Activated naive CD4-positive, alpha-beta T cell treated with anti-CD3 and anti-CD28 coated beads for 36 hours (primary cell): ENCODE data around the gene ID3. TPM values are rescaled to one million over a fixed set of nuclear protein-coding genes. Genes with fewer than 3 reads are reported as not detected.
A peak's percentile ranks its signal among the peaks of the same experiment; 100 is the strongest.

Experiments used
- CTCF ChIA-PET: fragments of 350-600 bp; sonication (Branson Sonifier 250); formaldehyde crosslinking; loops from one replicate; lab custom pipeline; 2021; ENCODE audit warnings: antibody characterized with exemption; lab: Charles Lee
- DNase-seq: peaks from one replicate; pipeline ENCODE4 v3.0.0-alpha.2; 2020
- H3K27ac Mint-ChIP-seq: one replicate; pipeline ENCODE4 v1.8.0; 2021; ENCODE audit warnings: mild to moderate bottlenecking, mixed read lengths
- H3K27me3 Mint-ChIP-seq: one replicate; pipeline ENCODE4 v1.8.0; 2021; ENCODE audit warnings: low read depth, mixed read lengths
- H3K36me3 Mint-ChIP-seq: one replicate; pipeline ENCODE4 v1.8.0; 2021; ENCODE audit warnings: low read depth, mixed read lengths
- H3K4me1 Mint-ChIP-seq: one replicate; pipeline ENCODE4 v1.8.0; 2021; ENCODE audit warnings: low read depth, mixed read lengths
- H3K4me3 Mint-ChIP-seq: one replicate; pipeline ENCODE4 v1.8.0; 2021; ENCODE audit warnings: mild to moderate bottlenecking, moderate library complexity, mixed read lengths
- H3K9me3 Mint-ChIP-seq: one replicate; pipeline ENCODE4 v1.8.0; 2021; ENCODE audit warnings: mixed read lengths
- intact Hi-C: fragments of 100-400 bp; cut with micrococcal nuclease; formaldehyde crosslinking; loops from one replicate; pipeline ENCODE4 v1.15.1; 2023
- total RNA-seq, 2 experiments: library from RNA; stranded (reverse); gene quantifications; one replicate each; pipeline ENCODE4 v1.2.3, GENCODE V29; 2021

The ID3 gene
- total RNA-seq, 2 experiments from 2014 or later, result 69.5 to 74.6 TPM

DNA sequence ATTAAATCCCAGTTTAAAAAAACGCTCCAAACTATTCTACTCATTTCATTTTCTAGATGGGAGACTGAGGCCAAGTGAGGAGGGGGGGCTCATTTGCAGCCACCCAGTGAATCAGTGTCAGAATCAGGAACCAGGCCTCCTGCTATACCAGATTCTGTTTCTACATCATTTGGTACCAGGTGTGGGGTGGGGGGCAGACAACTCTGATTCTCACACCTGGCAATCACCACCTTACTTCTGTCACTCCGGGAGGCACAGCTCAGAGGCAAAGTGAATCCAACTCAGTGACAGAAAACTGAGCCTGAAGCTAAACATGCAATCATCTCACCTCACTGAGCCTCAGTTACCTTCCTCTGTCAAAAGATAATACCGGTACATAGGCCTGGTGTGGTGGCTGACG is 23.5 kb upstream of the ID3 start:
- no peak for DNase-seq
- intact Hi-C loops, result no loop called here
- Mint-ChIP-seq H3K4me3 (no peak overlapping the region), H3K27me3 (no peaks in the 10 kb centered on the region), H3K36me3 (no peaks in the 10 kb centered on the region), H3K27ac (no peak overlapping the region), H3K4me1 (peaks cover 25% of the 10 kb centered on the region), H3K9me3 (no peaks in the 10 kb centered on the region)
- CTCF ChIA-PET, result interaction anchor here (0.7 kb wide), 1 partner anchor 32 kb away, joined by 3 read pairs; no protein-coding TSS in a partner anchor

DNA sequence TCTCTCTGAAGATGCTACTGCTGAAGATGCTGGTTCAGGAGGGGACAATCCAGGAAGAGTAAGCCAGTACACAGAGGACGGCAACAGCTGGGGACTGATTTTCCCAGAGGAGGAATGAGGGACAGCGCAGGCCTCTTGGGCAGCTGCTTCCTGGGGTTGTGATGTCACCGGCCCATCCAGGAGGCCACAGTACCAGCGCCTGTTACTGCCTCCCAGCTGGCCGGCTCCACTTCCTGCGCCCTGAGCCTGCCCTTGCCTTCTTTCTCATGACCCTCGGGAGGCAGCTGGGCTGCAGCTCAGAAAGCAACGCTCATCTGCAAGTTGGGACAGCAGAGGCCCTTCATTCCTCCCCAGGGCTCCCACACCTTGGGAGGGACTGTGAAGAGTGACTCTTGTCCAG is 21.9 kb upstream of the ID3 start:
- H3K36me3 Mint-ChIP-seq, result no peaks in the 10 kb centered on the region
- intact Hi-C loops, result no loop called here
- H3K27ac Mint-ChIP-seq, result no peak overlapping the region
- no peak overlapping the region for H3K4me3 Mint-ChIP-seq
- H3K4me1 Mint-ChIP-seq, result peaks cover 36% of the 10 kb centered on the region
- no peak for DNase-seq
- CTCF ChIA-PET, result interaction anchor here (1.1 to 1.7 kb wide), 3 partner anchors 15 to 56 kb away, joined by 4 to 6 read pairs (median 5); no protein-coding TSS in a partner anchor
- H3K9me3 Mint-ChIP-seq, result no peaks in the 10 kb centered on the region
- H3K27me3 Mint-ChIP-seq, result no peaks in the 10 kb centered on the region

DNA sequence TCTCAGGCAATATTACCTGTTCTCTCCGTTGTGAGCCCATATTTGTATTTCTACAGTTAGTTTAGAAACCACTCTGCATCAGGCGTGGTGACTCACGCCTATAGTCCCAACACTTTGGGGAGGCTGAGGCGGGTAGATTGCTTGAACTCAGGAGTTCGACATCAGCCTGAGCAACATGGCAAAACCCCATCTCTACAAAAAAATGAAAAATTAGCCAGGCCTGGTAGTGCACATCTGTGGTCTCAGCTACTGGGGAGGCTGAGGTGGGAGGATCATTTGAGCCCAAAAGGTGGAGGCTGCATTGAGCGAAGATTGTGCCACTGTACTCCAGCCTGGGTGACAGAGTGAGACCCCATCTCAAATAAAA is 19.7 kb upstream of the ID3 start:
- H3K4me3 Mint-ChIP-seq, result no peak overlapping the region
- H3K9me3 Mint-ChIP-seq, result no peaks in the 10 kb centered on the region
- intact Hi-C loops, result no loop called here
- CTCF ChIA-PET, result interaction anchor here (0.6 to 1.5 kb wide), 2 partner anchors 10 to 24 kb away, joined by 3 to 4 read pairs; no protein-coding TSS in a partner anchor
- H3K4me1 Mint-ChIP-seq, result peaks cover 29% of the 10 kb centered on the region
- DNase-seq, result peak; percentile 54
- no peaks in the 10 kb centered on the region for H3K27me3 Mint-ChIP-seq
- H3K36me3 Mint-ChIP-seq, result no peaks in the 10 kb centered on the region
- H3K27ac Mint-ChIP-seq, result no peak overlapping the region

DNA sequence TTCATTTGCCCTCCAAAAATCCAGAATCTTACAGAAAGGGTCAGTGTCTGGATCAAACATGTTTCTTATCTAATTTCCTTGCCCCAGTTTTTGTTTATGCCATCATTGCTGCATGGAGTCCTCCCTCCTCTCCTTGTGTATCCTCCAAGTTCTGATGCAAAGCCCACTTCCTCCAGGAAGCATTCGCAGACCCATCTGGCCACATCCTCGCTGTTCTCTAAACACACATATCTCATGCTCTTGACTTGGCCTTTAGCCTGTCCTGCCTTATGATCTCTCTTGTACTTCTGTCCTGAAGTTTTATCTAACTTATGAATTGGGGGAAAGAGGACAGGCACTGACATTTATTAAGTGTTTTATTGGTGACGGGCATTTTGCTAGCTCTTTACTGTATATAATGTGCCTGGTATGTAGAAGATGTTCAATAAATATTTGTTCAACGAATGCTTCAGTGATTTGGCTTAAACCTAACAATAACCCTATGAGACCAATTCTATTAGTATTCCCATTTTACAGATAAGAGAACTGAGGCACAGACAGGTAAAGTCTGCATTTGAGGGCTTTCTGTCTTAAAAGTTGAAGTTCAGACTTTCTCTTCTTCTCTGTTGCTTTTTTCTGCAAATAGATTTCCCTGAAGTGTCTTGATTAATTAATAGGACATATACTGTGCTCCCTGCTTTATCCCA is 19.2 kb upstream of the ID3 start:
- peaks cover 29% of the 10 kb centered on the region for H3K4me1 Mint-ChIP-seq
- intact Hi-C loops, result no loop called here
- no peaks in the 10 kb centered on the region for H3K9me3 Mint-ChIP-seq
- peak overlapping the region; percentile 36 for H3K27ac Mint-ChIP-seq
- H3K27me3 Mint-ChIP-seq, result no peaks in the 10 kb centered on the region
- H3K4me3 Mint-ChIP-seq, result peak overlapping the region; percentile 10
- no peaks in the 10 kb centered on the region for H3K36me3 Mint-ChIP-seq
- DNase-seq, result no peak
- CTCF ChIA-PET, result interaction anchor here (1.5 to 2.6 kb wide), 3 partner anchors 23 to 59 kb away, joined by 4 to 14 read pairs (median 12); no protein-coding TSS in a partner anchor

DNA sequence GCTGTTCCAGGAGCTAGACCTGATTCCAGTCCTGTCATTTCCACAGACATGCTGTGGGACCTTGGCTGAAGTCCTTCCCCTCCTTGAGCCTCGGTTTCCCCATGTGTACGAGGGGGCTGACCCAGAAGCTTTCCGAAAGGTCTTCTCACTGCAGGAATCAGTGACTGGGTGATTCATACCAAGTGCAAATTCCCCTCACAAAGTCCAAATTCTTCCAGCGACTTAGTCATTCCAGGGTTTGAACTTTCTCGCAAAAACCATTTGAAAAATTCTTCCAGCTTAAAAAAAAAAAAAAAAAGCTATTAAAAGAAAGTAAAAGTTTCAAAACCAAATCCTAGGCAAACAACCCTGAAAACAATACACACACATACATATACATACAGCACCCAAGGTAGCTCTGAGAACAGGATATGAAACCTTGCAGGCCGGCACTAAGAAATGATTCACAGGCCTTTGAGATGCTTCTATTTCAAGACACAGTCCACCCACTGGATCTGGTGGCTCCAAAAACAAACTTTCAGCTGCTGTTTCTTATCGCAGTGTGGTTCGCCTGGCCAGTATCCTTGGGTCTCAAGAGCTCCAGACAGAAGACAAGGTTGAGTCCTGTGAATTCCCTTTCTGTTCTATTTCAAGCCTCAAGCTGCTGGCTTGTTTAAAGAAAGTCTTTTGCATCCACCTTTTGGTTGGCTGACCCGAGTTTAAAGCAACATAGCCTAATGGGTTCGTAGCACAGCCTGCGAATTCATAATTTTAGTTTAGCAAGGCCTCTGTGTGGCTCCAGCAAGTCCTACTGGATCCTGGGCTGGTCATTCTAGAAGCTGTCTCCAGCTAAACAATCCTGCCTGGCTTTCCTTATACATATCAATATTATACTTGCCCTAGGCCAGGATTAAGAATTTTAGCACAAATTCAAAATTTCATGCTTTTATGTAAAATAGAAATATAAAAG is 18.0 kb upstream of the ID3 start:
- Mint-ChIP-seq H3K27me3 (no peaks in the 10 kb centered on the region), H3K4me3 (peak overlapping the region; percentile 32), H3K9me3 (no peaks in the 10 kb centered on the region), H3K27ac (peak overlapping the region; percentile 78), H3K4me1 (peaks cover 29% of the 10 kb centered on the region), H3K36me3 (no peaks in the 10 kb centered on the region)
- CTCF ChIA-PET, result interaction anchor here (0.6 to 2.6 kb wide), 15 partner anchors 9 to 80 kb away, joined by 3 to 14 read pairs (median 5); partner anchors contain the start of gene ID3
- peak; percentile 77 for DNase-seq
- intact Hi-C loops, result loop anchor here (1.0 kb wide), 3 partner anchors 14 to 36 kb away; partner anchors contain the start of gene ID3

DNA sequence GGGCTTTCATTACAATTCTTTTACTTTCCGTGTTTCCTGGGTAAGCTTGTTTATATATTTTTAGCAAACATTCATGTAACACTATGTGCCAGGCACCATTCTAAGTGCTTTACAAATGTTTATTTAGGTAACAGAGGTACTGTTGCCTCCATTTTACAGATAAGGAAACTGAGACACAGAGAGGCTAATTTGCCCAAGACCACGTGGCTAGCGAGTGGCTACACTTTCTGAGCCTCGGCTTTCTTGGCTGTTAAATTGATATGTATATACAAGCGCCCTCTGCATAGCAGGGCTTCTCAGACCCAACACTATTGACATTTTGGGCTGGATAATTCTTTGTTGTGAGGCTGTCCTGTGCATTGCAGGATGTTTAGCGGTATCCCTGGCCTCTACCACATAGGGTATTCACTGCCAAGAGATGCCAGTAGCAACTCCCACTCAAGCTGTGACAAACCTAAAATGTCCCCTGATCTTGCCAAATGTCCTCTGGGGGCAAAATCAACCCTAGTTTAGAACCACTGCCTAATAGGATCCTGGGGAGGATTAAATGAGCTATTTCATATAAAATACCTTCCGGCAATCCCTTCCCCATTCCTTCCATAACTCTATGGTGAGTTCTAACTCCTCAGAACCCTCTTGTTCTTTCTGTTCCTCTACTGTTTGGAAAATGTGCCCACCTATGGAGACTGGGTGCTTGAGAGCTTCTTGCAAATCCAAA is 17.2 kb upstream of the ID3 start:
- H3K4me3 Mint-ChIP-seq, result peak overlapping the region; percentile 8
- no peak for DNase-seq
- peak overlapping the region; percentile 78 for H3K27ac Mint-ChIP-seq
- intact Hi-C loops, result loop anchor here (1.0 kb wide), 3 partner anchors 15 to 37 kb away; partner anchors contain the start of gene ID3
- no peaks in the 10 kb centered on the region for H3K27me3 Mint-ChIP-seq
- H3K9me3 Mint-ChIP-seq, result no peaks in the 10 kb centered on the region
- H3K36me3 Mint-ChIP-seq, result no peaks in the 10 kb centered on the region
- CTCF ChIA-PET, result interaction anchor here (0.6 to 2.6 kb wide), 18 partner anchors 8 to 79 kb away, joined by 3 to 14 read pairs (median 5); partner anchors contain the start of gene ID3
- peaks cover 29% of the 10 kb centered on the region for H3K4me1 Mint-ChIP-seq

DNA sequence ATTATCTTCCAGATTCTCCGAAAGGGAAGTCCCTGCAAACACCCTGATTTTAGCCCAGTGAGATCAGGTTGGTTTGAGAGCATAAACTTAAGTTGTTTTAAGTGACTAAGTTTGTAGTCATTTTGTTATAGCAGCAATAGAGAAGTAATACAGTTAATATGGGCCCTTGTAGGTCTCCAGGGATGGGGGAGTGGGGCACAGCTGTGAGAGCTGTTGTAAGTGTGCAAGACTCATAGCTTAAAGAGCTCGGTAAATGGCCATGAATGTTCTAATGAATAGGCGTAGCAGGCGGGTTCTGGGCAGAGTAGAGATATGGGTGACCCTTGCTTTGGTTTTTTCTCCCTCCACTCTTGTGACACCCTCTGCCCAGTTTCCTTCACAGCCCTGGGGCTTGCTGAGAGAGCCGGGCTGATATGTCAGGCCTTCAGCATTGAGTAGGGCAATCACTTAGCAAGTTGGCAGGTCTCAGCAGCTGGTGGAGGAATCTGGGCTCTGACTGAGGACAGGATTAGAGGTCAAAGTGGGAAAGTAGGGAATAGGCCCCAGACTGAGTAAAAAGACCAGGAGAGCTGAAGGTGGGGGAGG is 16.0 kb upstream of the ID3 start:
- DNase-seq, result no peak
- H3K27ac Mint-ChIP-seq, result no peak overlapping the region
- H3K4me3 Mint-ChIP-seq, result no peak overlapping the region
- H3K4me1 Mint-ChIP-seq, result peaks cover 27% of the 10 kb centered on the region
- H3K36me3 Mint-ChIP-seq, result no peaks in the 10 kb centered on the region
- H3K27me3 Mint-ChIP-seq, result no peaks in the 10 kb centered on the region
- CTCF ChIA-PET, result interaction anchor here (0.6 to 2.6 kb wide), 7 partner anchors 13 to 62 kb away, joined by 3 to 12 read pairs (median 4); no protein-coding TSS in a partner anchor
- H3K9me3 Mint-ChIP-seq, result no peaks in the 10 kb centered on the region
- intact Hi-C loops, result no loop called here

DNA sequence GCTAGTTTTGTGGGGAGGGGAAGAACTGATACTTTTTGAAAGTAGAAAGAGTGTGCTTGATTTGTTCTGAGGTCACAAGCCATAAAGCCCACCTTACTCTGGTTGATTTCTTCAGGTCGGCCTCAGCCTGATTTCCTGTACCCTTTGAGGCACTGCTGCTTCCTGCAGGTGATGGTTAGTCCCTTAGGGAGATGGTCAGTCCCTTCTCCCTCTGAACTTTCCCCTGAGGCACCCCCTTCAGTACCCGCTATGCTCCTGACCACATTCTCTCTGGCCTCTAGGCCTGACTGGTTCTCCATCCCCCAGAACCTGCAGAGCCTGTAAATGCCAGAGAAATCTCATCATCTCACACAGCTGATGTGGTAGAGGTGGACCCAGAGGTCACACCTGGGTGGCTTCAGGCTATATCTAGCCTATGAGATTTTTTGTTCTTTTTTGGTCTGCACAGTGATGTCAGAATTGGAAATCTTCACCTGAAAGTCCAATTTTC is 15.0 kb upstream of the ID3 start:
- Mint-ChIP-seq H3K27ac (no peak overlapping the region), H3K9me3 (no peaks in the 10 kb centered on the region), H3K27me3 (no peaks in the 10 kb centered on the region), H3K4me1 (peaks cover 27% of the 10 kb centered on the region), H3K4me3 (no peak overlapping the region), H3K36me3 (no peaks in the 10 kb centered on the region)
- intact Hi-C loops, result no loop called here
- no peak for DNase-seq
- CTCF ChIA-PET, result interaction anchor here (0.6 to 1.7 kb wide), 3 partner anchors 12 to 156 kb away, joined by 3 to 4 read pairs (median 3); no protein-coding TSS in a partner anchor

DNA sequence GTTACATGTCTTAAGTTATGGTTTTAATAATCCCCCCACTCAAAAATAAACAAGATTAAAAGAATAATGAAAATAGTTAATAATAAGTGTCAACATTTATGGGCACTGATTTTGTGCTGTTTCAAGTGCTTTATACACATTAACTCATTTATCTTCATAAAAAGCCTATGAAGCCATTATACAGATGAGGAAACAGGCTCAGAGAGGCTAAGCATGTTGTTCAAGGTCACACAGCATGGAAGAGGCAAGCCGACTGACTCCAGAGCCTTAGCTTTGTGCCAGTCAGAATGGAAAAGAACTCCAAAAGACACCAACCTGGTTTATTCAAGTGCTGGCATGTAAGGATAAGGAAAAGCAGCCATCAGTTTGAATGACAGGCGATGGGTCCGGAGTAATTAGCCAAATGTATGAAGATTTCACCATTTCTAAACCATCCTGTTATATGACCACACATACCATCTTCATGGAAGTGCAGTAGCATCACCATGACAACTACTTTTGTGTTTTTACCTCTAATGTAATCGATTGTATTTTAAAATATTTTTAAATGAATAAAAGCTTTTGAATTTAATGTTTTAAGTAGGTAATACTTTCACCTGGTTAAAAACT is 14.4 kb upstream of the ID3 start:
- intact Hi-C loops, result no loop called here
- H3K9me3 Mint-ChIP-seq, result no peaks in the 10 kb centered on the region
- H3K4me1 Mint-ChIP-seq, result peaks cover 22% of the 10 kb centered on the region
- H3K4me3 Mint-ChIP-seq, result no peak overlapping the region
- CTCF ChIA-PET, result interaction anchor here (0.9 to 1.7 kb wide), 2 partner anchors 11 to 61 kb away, joined by 3 to 4 read pairs; no protein-coding TSS in a partner anchor
- H3K36me3 Mint-ChIP-seq, result no peaks in the 10 kb centered on the region
- peaks cover 4% of the 10 kb centered on the region for H3K27me3 Mint-ChIP-seq
- H3K27ac Mint-ChIP-seq, result no peak overlapping the region
- no peak for DNase-seq

DNA sequence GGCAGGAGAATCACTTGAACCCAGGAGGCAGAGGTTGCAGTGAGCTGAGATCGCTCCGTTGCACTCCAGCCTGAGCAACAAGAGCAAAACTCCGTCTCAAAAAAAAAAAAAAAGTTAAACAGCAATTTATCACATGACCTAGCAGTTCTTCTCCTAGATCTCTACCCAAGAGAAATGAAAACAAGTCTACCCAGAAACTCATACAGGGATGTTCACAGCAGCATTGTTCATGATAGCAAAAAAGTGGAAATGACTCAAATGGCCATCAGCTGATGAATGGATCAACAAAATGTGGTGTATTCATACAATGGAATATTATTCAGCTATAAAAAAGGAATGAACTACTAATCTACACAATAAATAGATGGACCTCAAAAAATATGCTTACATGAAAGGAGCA is 12.2 kb upstream of the ID3 start:
- H3K9me3 Mint-ChIP-seq, result no peaks in the 10 kb centered on the region
- H3K36me3 Mint-ChIP-seq, result no peaks in the 10 kb centered on the region
- no peak for DNase-seq
- peaks cover 9% of the 10 kb centered on the region for H3K27me3 Mint-ChIP-seq
- H3K27ac Mint-ChIP-seq, result peak overlapping the region; percentile 8
- H3K4me1 Mint-ChIP-seq, result peaks cover 10% of the 10 kb centered on the region
- CTCF ChIA-PET, result interaction anchor here (1.2 kb wide), 1 partner anchor 64 kb away, joined by 4 read pairs; no protein-coding TSS in a partner anchor
- no peak overlapping the region for H3K4me3 Mint-ChIP-seq
- intact Hi-C loops, result no loop called here
